ENCODE data around the gene FBN1. TPM values are rescaled to one million over a fixed set of nuclear protein-coding genes. Genes with fewer than 3 reads are reported as not detected.

FBN1 gene
- total RNA-seq, 6 donors from 2014 or later = 20.3 to 159 (median 44.3) TPM

GRCh38 chr15:48442011-48442410 is 203.5 kb downstream of the FBN1 start:
- no peak for ATAC-seq (ENCODE audit: low FRiP score in 2 of 2)
- Histone ChIP-seq H3K9me3 (no peaks in the 10 kb centered on the region), H3K36me3 (peaks cover 0 to 17% (median 0%) of the 10 kb centered on the region in 4 donors), H3K4me1 (peaks cover 0 to 10% (median 0%) of the 10 kb centered on the region in 4 donors), H3K4me3 (no peak overlapping the region), H3K27ac (no peak overlapping the region), H3K27me3 (no peaks in the 10 kb centered on the region)
- WGBS, 2 donors = 86 to 91% methylated on average over 2 of the region's 2 CpGs
- no peak for DNase-seq
- TF ChIP-seq POLR2AphosphoS5 (IDR thresholded peaks at IDR 0.05) (no peak), CTCF (IDR thresholded peaks at IDR 0.05) (no peak), EP300 (IDR thresholded peaks at IDR 0.05) (no peak), POLR2A (IDR thresholded peaks at IDR 0.05) (no peak)

GRCh38 chr15:48440084-48440483 is 205.4 kb downstream of the FBN1 start:
- H3K27me3 ChIP-seq = no peaks in the 10 kb centered on the region
- H3K36me3 ChIP-seq = peaks cover 0 to 12% (median 0%) of the 10 kb centered on the region in 4 donors
- TF ChIP-seq EP300 (IDR thresholded peaks at IDR 0.05) (no peak), POLR2AphosphoS5 (IDR thresholded peaks at IDR 0.05) (no peak), POLR2A (IDR thresholded peaks at IDR 0.05) (no peak), CTCF (IDR thresholded peaks at IDR 0.05) (no peak)
- H3K27ac ChIP-seq = no peak overlapping the region
- DNase-seq (no peak), ATAC-seq (ENCODE audit: low FRiP score in 2 of 2) (peak; percentile 49 to 63)
- no peak overlapping the region for H3K4me3 ChIP-seq
- H3K4me1 ChIP-seq = peaks cover 0 to 10% (median 0%) of the 10 kb centered on the region in 4 donors
- no peaks in the 10 kb centered on the region for H3K9me3 ChIP-seq
- WGBS, 2 donors = 56 to 57% methylated on average over 3 of the region's 3 CpGs

- ATAC-seq (ENCODE audit: low FRiP score in 2 of 2) (no peak), DNase-seq (no peak)
- Histone ChIP-seq H3K4me1 (peaks cover 0 to 10% (median 0%) of the 10 kb centered on the region in 4 donors), H3K4me3 (no peak overlapping the region), H3K27me3 (no peaks in the 10 kb centered on the region), H3K9me3 (no peaks in the 10 kb centered on the region), H3K27ac (no peak overlapping the region), H3K36me3 (peaks cover 0 to 8% (median 3%) of the 10 kb centered on the region in 4 donors)
- 80 to 88% methylated on average over 3 of the region's 3 CpGs for WGBS, 2 donors
- TF ChIP-seq POLR2AphosphoS5 (IDR thresholded peaks at IDR 0.05) (no peak), EP300 (IDR thresholded peaks at IDR 0.05) (no peak), POLR2A (IDR thresholded peaks at IDR 0.05) (no peak), CTCF (IDR thresholded peaks at IDR 0.05) (no peak)
Measured at GRCh38 chr15:48437178-48437577, 208.3 kb downstream of the FBN1 start.

- Histone ChIP-seq H3K9me3 (no peaks in the 10 kb centered on the region), H3K27ac (no peak overlapping the region), H3K4me1 (peaks cover 0 to 7% (median 0%) of the 10 kb centered on the region in 4 donors), H3K27me3 (no peaks in the 10 kb centered on the region), H3K36me3 (peaks cover 0 to 5% (median 1%) of the 10 kb centered on the region in 4 donors), H3K4me3 (no peak overlapping the region)
- no peak for TF ChIP-seq CTCF (IDR thresholded peaks at IDR 0.05)
- TF ChIP-seq POLR2A (IDR thresholded peaks at IDR 0.05) = no peak
- no peak for TF ChIP-seq EP300 (IDR thresholded peaks at IDR 0.05)
- no peak for TF ChIP-seq POLR2AphosphoS5 (IDR thresholded peaks at IDR 0.05)
- ATAC-seq (ENCODE audit: low FRiP score in 2 of 2) (no peak), DNase-seq (no peak)
- WGBS, 2 donors = 85 to 87% methylated on average over 4 of the region's 4 CpGs
Measured at GRCh38 chr15:48435321-48435720, 210.2 kb downstream of the FBN1 start.

- Histone ChIP-seq H3K4me1 (no peaks in the 10 kb centered on the region), H3K4me3 (no peak overlapping the region), H3K36me3 (peaks cover 0 to 5% (median 1%) of the 10 kb centered on the region in 4 donors), H3K27me3 (no peaks in the 10 kb centered on the region), H3K27ac (no peak overlapping the region), H3K9me3 (no peaks in the 10 kb centered on the region)
- ATAC-seq (ENCODE audit: low FRiP score in 2 of 2) (peak in 1 of 2 donors; percentile 41), DNase-seq (no peak)
- 84 to 87% methylated on average over 3 of the region's 3 CpGs for WGBS, 2 donors
- TF ChIP-seq CTCF (IDR thresholded peaks at IDR 0.05) = no peak
- no peak for TF ChIP-seq POLR2A (IDR thresholded peaks at IDR 0.05)
- no peak for TF ChIP-seq EP300 (IDR thresholded peaks at IDR 0.05)
- no peak for TF ChIP-seq POLR2AphosphoS5 (IDR thresholded peaks at IDR 0.05)
Measured at GRCh38 chr15:48433226-48433886, 212.2 kb downstream of the FBN1 start.

Data from upper lobe of left lung (tissue), 6 donors.